K562 (cell line): ENCODE results near the gene ACADSB.

Experiments used
- GATAD2A ChIP-seq: fragments of 450-650 bp; IDR thresholded peaks from 2 replicates; pipeline ENCODE4 v1.6.1; 2017
- POLR2AphosphoS5 ChIP-seq: IDR thresholded peaks from 2 replicates; pipeline ENCODE4 v1.6.1; 2011; ENCODE audit warnings: mild to moderate bottlenecking, low read depth, low read length, moderate library complexity; ENCODE audit not compliant: control insufficient read depth, insufficient read depth
- RB1 ChIP-seq: fragments of 450-650 bp; IDR thresholded peaks from 2 replicates; pipeline ENCODE4 v1.6.1; 2017; ENCODE audit warnings: low read depth, mild to moderate bottlenecking
- TF ChIP-seq, protein P1 (sequence below): fragments of 250-450 bp; sonication (Bioruptor Pico); IDR thresholded peaks from 2 replicates; pipeline ENCODE4 v1.5.0; 2022; ENCODE audit warnings: mild to moderate bottlenecking
- TF ChIP-seq, protein P2 (sequence below), 3 experiments: IDR thresholded peaks in 2 of 3; conservative IDR thresholded peaks in 1 of 3; 2 replicates each; pipeline ENCODE4 v1.5.1; 2011 to 2012; ENCODE audit warnings: low read length in 3 of 3, mild to moderate bottlenecking in 3 of 3, control low read depth in 2 of 3, improper control_type of control experiment in 1 of 3, inconsistent platforms in 1 of 3, low read depth in 1 of 3, mixed read lengths in 1 of 3, moderate library complexity in 1 of 3; ENCODE audit not compliant: insufficient read depth in 2 of 3
- TF ChIP-seq, protein P3 (sequence below): fragments of 200-800 bp; sonication (Bioruptor generic); IDR thresholded peaks from 2 replicates; pipeline ENCODE4 v1.6.1; 2017; ENCODE audit warnings: missing genetic modification characterization, missing compliant biosample characterization

DNA sequence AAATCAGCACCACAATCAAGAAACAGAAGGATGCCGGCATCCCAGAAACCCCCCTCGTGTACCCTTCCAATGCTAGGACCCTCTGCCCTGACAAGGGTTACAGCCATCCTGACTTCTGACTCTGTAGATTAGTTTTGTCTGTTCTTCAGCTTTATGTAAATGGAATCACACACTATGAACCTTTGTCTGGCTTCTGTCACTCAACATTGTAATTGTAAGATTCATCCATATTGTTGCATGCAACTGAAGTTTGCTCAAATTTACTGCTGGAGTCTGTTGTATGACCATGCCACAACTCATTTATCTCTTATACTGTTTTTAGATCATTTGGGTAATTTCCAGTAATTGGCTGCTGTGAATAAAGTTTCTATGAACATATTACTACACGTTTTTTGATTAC lies 8.7 kb upstream of the ACADSB start:
- TF ChIP-seq POLR2AphosphoS5 (no peak), GATAD2A (no peak), RB1 (no peak)
- TF ChIP-seq, protein P1, sequence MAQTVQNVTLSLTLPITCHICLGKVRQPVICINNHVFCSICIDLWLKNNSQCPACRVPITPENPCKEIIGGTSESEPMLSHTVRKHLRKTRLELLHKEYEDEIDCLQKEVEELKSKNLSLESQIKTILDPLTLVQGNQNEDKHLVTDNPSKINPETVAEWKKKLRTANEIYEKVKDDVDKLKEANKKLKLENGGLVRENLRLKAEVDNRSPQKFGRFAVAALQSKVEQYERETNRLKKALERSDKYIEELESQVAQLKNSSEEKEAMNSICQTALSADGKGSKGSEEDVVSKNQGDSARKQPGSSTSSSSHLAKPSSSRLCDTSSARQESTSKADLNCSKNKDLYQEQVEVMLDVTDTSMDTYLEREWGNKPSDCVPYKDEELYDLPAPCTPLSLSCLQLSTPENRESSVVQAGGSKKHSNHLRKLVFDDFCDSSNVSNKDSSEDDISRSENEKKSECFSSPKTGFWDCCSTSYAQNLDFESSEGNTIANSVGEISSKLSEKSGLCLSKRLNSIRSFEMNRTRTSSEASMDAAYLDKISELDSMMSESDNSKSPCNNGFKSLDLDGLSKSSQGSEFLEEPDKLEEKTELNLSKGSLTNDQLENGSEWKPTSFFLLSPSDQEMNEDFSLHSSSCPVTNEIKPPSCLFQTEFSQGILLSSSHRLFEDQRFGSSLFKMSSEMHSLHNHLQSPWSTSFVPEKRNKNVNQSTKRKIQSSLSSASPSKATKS (CRISPR knock-in tag), result no peak
- TF ChIP-seq, protein P2, sequence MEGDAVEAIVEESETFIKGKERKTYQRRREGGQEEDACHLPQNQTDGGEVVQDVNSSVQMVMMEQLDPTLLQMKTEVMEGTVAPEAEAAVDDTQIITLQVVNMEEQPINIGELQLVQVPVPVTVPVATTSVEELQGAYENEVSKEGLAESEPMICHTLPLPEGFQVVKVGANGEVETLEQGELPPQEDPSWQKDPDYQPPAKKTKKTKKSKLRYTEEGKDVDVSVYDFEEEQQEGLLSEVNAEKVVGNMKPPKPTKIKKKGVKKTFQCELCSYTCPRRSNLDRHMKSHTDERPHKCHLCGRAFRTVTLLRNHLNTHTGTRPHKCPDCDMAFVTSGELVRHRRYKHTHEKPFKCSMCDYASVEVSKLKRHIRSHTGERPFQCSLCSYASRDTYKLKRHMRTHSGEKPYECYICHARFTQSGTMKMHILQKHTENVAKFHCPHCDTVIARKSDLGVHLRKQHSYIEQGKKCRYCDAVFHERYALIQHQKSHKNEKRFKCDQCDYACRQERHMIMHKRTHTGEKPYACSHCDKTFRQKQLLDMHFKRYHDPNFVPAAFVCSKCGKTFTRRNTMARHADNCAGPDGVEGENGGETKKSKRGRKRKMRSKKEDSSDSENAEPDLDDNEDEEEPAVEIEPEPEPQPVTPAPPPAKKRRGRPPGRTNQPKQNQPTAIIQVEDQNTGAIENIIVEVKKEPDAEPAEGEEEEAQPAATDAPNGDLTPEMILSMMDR (IDR thresholded peaks at IDR 0.05 in 2 of 3, conservative IDR thresholded peaks at IDR 0.05 in 1 of 3; ENCODE audit: insufficient read depth in 2 of 3, low read depth in 1 of 3, low read length in 3 of 3), result no peak
- TF ChIP-seq, protein P3, sequence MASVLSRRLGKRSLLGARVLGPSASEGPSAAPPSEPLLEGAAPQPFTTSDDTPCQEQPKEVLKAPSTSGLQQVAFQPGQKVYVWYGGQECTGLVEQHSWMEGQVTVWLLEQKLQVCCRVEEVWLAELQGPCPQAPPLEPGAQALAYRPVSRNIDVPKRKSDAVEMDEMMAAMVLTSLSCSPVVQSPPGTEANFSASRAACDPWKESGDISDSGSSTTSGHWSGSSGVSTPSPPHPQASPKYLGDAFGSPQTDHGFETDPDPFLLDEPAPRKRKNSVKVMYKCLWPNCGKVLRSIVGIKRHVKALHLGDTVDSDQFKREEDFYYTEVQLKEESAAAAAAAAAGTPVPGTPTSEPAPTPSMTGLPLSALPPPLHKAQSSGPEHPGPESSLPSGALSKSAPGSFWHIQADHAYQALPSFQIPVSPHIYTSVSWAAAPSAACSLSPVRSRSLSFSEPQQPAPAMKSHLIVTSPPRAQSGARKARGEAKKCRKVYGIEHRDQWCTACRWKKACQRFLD (CRISPR knock-in tag), result no peak
